Brain pericyte (primary cell): ENCODE measurements around the gene BRD9.
"Not testable (repeated sequence)": the region's sequence is repeated elsewhere in the genome, so short reads cannot be mapped to it uniquely, and the experiment has no call there.

Source experiments
- DNase-seq: peaks from one replicate; pipeline ENCODE4 v3.0.0-alpha.2; 2012; ENCODE audit warnings: low read depth, low spot score

Gene BRD9

DNA sequence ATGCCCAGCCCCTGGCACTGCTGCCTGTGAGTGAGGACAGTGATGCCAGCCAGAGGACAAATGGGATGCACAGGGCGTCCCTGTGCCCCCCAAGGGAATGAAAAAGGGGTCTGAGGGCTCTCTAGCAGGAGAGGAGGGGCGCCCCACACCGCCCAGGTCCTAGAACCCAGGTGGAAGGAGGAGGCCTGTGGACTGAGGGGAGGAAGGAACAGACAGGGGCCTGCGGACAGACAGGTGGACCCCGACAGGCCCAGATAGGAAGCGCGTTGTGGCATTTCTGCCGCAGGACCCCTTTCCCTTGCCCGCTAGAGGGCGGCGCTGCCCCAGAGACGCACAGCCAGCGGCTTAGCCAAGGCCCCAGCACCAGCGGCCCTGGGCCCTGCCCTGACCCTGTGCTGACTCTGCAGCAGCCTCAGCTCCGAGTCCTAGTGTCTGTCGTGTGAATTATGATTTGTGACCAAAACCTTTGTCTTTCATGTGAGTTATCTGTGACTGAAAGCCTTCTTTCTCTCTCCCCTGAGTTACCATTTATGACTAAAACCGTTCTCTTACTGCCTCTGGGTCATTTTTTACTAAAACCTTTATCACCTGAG, 30.8 kb upstream of the BRD9 start:
- DNase-seq = no peak

DNA sequence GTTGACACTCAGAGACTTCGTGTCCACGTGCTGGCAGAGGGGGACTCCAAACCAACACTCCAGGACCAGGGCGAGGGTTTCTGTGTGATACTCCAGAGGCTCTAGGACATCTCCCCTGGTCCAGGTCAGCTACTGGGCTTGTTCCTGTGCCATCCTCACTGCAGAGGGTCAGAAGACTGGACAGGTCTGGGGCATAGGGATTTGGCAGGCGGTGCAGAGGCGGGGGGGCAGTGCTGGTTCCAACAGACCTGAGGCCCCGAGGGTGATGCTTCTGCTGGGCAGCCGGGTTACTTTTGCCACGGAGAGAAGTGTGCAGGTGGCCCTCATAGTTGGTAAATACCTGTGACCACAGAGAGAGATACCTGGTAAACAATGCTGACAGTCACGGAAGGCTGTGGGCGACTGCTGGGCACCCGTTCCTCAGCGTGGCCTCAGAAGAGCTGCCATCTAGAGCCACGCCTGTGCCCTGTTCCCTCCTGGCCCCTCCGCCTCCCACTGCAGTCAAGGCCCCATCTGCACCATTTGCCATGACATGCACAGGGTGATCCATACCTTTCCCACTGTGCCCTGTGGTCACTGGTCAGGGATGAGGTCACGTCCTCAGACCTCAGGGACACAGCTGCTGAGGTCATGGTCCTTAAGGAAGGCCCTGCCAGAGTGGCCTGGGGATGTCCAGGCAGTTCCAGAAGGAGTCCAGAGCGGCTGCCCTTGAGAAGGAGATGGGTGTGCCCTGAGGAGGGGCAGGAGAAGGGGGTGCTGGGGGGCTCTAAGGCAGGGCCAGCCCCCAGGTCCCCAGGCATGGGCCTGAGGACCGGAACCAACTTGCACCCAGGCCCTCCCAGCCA, 30.1 kb upstream of the BRD9 start:
- no peak for DNase-seq

DNA sequence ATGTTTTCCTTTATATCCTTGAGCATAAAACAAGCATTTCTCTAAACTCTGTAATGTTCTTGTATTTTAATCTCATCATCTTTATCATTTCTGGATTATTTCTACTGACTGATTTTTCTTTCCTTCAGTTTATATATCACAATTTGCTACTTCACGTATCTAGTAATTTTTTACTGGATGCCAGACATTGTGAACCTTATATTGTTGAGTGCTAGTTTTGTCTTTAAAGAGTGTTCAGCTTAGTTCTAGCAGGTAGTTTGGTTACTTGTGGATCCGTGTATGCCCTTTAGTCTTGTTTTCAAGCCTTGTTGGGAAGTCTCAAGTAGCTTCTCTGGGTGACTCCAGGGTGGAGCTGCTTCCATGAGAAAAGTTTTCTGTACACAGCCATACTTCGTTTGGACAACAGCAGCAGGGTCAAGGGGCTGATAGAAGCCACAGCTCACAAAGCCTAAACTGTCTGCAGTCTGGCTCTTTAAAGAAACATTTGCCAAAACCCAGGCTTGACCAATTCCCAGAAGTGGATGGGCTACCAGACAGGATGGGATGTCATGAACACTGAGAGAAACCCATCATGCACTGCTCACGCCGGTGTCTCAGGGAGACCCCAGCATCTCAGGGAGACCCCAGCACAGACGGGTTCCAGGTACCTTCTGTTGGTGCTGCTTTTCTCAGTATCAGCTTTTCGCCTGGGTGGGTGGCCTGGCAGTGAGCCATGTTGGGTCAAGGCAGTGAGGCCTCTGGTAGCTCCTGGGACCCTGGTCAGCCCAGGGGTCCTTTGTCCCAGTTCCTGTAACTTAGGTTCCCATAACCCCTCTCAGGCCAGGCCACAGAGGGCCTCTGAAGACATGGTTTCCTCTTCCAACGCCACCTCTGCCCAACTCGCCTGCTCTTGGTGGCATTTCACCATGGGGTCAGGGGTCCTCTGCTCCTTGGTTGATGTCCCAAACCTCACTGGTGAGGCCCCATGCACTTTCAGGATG, 29.1 kb upstream of the BRD9 start:
- DNase-seq = no peak

DNA sequence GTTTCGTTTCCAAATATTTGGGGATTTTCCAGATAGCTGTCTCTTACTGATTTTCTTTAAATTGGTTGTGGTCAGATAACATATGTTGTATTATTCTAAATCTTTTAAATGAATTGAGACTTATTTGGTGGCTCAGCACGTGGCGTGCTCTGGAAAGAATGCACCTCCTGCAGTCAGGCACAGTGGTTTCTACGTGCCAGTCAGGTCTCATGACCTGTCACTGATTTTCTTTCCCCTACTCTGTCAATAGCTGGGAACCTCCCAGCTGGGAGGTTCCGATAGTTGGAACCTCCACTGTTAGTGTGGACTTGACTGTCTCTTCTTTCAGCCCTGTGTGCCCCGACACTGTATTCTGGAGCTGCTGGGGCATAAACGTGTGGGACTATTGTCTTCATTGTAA, 27.7 kb upstream of the BRD9 start:
- DNase-seq = no peak

DNA sequence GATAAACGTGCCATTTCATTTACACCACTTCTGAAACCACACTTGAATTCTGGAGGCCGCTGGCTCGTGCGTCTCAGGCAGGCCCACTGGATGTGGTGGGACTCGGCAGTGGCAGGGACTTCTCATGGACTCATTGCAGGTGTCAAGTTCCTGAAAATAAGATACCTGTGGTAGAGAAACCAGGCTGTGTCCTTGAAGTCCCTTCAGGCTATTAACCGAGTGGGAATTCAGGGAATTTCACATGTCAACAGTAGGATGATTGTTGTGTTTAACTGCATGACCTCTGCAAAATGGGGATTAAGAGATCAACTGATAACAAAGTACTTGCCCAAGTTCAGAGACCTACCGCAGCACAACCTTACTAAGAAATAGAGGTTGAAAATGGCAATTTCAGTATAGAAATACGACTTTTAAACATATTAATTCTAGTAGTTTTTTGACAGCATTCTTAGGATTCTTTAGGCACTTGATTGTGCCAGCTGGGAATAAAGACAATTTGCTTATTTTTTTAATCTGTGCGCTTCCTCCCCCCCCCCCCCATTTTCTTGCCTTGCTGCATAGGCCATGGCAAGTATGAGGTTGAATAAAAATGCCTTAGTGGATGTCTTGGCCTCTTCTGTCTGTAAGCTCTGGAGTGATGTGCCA, 26.9 kb upstream of the BRD9 start:
- no peak for DNase-seq

DNA sequence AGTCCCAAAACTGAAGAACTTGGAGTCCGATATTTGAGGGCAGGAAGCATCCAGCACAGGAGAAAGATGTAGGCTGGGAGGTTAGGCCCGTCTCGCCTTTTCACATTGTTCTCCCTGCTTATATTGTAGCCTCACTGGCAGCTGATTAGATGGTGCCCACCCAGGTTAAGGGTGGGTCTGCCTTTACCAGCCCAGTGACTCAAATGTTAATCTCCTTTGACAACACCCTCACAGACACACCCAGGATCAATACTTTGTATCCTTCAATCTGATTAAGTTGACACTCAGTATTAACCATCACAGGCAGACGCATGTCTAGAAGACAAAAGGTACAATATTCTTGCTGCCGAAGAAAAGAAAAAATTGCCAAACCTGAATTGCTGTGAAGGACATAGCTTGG, 26.1 kb upstream of the BRD9 start:
- not testable (repeated sequence) for DNase-seq

DNA sequence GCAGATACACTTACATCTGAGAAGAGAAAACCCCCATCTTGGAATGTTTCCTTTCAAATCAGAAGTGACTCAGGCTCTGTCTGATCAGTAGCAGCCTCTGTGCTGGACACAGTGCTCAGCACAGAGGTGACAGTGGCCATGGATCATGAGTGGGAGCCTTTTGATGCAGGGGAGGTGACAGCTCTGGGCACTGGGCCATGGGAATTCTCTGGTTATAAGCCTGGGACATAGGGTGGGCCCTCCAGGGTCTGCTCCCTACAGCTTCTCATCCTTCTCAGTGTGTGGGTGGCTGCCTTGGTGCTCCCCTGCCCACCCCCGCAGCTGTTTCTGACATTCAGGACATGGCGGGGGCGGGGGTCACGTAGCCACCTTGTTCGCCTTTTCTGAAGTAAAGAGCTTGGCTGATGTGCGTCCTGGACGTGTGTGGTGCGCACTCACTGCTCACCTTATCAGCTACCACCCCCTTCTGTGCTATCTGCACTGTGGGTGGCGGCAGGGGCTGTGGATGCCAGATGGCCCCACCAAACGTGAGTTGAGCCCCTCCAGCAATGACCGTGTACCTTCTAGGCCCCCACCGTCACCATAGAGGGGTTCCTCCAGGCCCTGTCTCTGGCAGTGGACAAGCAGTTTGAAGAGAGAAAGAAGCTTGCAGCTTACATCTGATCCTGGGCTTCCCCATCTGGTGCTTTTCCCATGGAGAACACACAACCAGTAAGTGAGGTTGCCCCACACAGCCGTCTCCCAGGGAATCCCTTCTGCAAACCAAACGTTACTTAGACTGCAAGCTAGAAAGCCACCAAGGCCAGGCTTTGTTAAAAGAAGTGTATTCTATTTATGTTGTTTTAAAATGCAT, 24.1 kb upstream of the BRD9 start:
- no peak for DNase-seq

DNA sequence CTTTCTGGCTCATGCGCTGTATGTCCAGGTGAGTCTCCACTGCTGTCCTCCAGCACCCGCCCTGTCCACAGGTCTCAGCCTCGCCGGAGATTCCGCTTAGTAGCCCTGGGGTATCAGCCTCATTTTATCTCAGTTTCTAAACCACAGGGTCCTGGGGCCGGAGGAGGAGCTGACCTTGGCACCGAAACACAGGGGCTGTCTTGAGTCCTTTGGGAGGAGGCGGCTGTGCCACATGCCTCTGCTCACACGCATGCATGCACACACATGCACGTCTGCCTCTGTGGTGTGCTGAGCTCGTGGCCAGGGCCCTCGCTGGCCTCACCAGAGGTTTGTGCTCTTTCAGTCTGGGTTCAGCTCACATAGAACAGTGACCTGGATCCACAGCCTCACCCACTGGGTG, 23.3 kb upstream of the BRD9 start:
- no peak for DNase-seq

DNA sequence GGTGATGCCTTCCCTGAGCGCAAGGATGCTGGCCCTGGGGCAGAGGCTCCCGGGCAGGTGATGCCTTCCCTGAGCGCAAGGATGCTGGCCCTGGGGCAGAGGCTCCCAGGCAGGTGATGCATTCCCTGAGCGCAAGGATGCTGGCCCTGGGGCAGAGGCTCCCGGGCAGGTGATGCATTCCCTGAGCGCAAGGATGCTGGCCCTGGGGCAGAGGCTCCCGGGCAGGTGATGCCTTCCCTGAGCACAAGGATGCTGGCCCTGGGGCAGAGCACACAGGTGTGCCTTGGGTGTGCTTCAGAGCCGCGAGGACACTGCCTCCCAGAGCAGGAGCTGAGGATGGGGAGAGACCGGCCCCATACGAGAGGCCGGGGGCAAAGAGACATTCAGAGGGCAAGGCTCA, 22.7 kb upstream of the BRD9 start:
- not testable (repeated sequence) for DNase-seq

DNA sequence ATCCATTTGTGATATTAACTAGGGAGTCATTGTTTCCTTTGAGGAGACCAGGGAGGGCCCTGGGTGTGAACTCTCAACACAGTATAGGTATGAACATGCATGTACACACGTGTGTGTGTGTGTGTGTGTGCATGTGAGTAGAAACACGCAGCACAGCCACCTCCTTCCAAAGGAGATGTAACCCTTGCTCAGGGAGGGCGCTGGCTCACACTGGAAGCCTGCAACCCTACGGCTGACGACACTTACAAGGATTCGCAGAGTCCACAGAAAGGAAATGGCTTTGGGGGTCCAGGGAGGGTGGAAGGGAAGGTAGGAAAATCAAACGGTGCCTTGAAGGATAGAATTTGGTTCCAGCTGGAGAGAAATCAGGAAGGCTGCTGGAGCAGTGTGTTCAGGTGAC, 22.0 kb upstream of the BRD9 start:
- DNase-seq = no peak

DNA sequence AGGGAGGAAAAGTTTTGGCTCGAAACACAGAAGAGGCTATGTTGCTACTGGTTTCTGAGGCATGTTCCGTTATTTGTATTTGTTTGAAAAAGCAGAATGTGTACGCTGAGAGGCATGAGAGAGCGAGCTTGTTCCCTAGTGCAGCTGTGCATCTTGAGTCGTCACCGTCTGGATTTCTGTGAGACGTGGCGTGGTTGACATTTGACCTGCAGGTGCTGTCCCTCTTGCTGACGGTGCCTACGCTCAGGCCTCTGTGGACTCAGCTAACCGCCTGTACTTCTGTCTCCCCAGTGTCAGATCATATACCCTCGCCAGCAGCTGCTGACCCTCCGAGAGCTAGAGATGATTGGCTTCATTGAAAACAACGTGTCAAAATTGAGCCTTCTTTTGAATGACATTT, 21.6 kb upstream of the BRD9 start:
- no peak for DNase-seq

DNA sequence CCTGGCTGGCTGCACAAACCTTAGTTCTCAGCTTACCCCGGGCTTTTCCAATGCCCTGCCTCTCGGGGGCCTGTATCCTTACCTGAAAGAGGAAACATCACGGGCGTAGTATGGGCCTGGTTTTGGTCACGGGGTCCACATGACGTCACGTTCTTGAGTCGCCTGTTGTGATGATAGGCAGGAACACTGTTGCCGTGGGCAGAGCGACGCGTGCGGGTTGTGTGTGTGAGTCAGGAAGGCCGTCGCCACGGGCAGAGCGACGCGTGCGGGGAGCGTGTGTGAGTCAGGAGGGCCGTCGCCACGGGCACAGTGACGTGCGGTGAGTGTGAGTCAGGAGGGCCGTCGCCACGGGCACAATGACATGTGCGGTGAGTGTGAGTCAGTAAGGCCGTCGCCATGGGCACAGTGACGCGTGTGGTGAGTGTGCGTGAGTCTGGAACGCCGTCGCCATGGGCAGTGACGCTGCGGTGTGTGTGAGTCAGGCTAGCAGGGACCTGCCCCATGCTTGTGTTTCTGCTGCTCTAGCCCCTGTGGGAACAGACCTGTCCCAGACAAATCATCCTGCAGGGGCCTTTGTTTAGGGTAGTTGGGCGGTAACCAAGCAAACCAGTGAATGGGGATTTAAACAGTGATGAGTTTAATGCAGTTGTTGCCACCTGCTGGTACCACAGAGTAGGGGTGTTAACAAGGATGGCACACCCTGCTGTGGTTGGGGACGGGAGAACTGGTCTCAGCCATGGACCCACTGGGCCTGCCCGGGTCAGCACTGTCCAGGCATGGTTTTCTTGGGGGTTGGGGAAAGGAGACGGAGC, 19.9 kb upstream of the BRD9 start:
- peak; percentile 97 for DNase-seq

DNA sequence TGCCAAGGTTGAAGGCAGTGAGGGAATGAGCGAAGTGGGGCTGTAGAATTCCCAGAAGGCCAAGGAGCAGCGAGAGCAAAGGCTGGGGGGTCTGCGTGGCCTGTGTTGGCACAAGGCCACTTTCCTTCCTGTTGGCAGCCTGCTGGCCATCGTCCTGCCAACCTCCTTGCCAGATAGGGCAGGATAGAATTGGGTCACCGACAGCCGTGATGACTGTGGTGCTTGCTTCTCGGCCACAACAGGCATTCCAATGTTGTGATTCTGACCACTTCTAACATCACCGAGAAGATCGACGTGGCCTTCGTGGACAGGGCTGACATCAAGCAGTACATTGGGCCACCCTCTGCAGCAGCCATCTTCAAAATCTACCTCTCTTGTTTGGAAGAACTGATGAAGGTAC, 19.0 kb upstream of the BRD9 start:
- no peak for DNase-seq

DNA sequence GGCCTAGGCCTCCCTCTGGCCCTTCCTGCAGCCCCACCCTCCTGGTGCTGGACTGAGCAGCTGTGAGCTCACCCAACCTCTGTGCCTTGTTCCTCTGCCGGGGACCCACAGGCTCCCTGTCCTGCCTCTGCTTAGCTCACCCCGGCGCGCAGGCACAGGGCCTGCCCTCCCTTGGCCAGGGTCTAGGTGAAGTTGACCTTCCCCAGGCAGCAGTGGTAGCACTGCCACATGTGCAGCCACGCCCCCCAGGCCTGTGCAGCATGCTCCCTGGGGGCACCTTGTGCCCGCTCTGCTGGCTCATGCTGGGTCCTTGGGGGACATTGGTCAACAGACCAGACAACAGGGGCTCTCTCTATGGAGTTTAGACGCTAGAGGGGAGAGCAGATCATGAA, 18.2 kb upstream of the BRD9 start:
- DNase-seq = no peak

DNA sequence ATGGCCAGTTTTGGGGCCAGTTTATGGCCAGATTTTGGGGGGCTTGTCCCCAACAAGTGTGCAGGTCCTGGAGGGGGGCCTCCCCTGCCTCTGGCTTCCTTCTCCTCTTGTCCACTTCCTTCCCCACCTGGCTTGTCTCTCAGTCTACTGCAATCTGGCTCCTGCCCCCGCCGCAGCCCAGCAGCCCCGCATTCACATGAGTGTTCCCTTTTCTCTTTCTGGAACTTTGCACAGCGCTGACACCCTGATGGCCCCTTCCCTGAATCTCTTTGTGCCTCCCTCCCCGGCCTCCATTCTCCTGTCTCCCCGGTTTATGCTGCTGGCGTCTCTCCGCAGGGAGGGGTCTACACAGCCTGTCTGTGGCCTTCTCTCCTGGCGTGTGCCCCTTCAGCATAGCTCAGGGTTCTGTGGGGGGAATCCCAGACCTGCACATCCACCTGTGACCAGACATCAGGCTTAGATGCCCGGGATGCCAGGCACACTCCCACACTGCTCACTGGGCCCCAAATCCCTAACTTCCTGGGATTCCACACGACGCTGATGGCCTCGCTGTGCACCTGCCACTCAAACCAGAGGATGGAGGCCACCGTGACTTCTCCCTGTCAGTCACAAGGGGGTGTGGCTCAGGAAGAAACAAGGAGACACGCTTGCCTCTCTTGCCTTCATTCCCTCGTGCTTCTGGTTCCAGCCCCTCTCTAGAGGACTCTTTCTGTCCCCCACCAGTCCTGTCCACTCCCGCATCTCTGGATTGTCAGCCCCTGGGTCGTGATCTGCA, 17.6 kb upstream of the BRD9 start:
- DNase-seq = no peak

DNA sequence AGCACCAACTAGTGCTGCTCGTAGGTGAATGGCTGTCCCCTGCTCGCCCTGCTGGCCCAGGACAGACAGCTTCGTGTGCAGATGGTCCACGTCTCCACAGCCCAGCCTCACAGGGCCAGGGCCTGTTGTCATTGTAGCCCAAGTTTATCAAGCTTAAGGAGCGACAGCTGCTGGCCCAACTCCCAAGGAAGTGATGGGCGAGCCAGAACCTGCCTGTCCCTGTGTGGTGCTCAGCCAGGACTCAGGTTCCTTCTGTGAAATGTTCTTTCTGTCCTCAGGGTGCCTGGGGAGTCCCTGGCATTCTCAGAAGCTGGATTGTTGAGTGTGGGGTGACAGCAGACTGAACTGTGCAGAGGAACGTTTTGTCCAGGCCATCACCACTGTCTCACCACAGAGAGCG, 16.5 kb upstream of the BRD9 start:
- DNase-seq = no peak

DNA sequence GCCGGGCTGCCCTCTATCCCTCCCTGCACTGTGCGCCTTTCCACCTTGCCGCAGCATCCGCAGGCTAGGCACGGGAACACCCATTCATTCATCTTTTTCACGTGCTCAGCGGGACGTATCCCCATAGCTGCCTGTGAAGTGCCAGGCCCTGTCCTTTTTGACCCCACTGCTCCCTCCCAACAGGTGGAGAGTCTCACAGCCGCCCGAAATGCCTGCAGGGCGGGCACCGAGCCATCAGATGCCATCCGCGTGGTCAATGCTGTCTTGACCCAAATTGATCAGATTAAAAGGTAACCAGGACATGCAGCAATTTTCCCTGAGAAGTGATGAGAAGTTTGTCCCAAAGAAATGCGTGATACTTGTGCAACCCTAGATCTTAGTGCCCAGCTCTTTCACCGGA, 15.6 kb upstream of the BRD9 start:
- no peak for DNase-seq

DNA sequence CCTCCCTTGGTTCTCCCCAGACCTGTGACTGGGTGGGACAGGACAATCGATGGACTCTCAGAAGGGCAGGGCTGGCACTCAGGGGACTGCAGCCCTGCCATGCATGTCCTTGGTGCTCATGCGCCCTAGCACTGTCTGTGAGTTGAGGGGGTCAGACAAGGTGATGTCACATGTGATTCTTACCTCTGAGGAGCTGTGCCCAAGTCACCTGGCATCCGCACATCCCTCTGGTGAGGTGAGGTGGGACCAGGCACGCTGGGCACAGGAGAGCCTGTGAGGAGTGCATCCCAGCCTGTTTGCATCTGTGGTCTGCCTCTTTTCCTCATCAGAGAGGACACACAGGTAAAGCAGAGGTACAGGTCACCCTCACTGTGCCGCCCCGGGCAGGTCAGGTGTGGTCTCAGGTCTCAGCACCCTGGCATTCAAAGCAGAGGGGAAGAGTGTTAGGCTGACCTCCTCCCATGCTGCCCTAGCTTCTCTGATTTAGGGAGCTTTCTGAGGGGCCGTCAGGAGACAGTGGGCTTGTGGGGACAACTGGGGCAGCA, 14.8 kb upstream of the BRD9 start:
- no peak for DNase-seq

DNA sequence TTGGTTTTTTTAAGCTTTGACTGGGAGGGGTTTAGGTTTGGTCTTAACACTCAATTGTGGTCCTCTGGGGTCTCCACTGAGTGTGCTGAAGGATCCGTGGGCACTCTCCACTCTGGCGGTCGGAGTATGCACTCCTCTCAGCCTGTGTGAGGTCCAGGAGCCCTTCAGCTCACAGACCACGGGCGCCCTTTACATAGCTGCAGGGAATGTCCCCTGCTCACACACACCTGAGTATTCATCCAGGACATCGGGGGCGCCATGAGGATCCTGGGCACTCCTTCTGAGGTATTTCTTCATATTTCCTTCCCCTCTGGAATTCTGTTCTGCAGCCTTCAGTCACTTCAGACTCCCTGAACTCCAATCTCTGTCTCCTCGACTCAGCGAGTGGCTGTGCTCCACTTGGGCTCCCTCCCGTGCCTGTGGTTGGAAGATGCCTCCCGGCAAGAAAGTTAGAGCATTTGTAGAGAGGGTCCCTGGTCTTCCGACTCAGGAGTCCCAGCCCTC, 12.6 kb upstream of the BRD9 start:
- no peak for DNase-seq
